ENCODE measurements around the gene TPSG1.
"Not testable (repeated sequence)": the region's sequence is repeated elsewhere in the genome, so short reads cannot be mapped to it uniquely, and the experiment has no call there.

TPSG1 gene

DNA sequence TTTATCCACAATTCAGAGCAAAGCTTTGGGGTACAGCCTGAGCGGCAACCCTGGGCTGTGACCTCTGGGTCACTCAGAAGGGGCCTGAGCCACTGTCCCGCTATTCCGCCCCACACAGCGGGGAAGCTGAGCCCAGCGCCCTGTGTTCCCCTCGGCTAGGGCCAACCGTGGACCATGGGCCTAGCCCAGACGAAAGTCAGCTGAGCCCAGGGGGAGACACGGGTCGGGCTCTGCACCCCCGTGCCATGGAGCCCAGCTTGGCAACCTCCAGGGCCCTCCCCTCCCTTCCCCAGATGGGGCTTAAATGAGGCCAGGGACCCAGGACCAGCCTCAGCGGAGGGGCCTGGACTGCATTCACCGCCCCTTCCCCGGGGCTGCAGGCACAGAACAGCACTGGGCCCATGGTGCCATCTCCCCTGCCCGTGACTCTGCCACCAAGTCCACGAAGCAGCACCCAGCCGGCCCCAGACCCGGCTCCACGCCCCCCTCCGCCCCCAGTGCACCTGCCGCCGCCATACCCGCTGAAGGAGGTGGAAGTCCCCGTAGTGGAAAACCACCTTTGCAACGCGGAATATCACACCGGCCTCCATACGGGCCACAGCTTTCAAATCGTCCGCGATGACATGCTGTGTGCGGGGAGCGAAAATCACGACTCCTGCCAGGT is 32.6 kb upstream of the TPSG1 start:
- Histone ChIP-seq H3K36me3 (ENCODE audit: control insufficient read depth in 5 of 5, insufficient read depth in 5 of 5, low read length in 5 of 5) (no peaks in the 10 kb centered on the region), H3K9me3 (ENCODE audit: control insufficient read depth in 5 of 5, low read length in 5 of 5) (no peaks in the 10 kb centered on the region), H3K9ac (ENCODE audit: low read length in 5 of 5) (no peak overlapping the region), H3K4me3 (ENCODE audit: low read depth in 1 of 5, low read length in 5 of 5) (no peak overlapping the region), H3K4me1 (ENCODE audit: control insufficient read depth in 5 of 5, insufficient read depth in 5 of 5, low read length in 5 of 5) (no peaks in the 10 kb centered on the region), H3K27ac (ENCODE audit: low read depth, low read length) (no peak overlapping the region), H3K27me3 (ENCODE audit: control insufficient read depth in 5 of 5, insufficient read depth in 4 of 5, low read length in 5 of 5) (peaks cover 28 to 51% (median 43%) of the 10 kb centered on the region in 5 donors)

DNA sequence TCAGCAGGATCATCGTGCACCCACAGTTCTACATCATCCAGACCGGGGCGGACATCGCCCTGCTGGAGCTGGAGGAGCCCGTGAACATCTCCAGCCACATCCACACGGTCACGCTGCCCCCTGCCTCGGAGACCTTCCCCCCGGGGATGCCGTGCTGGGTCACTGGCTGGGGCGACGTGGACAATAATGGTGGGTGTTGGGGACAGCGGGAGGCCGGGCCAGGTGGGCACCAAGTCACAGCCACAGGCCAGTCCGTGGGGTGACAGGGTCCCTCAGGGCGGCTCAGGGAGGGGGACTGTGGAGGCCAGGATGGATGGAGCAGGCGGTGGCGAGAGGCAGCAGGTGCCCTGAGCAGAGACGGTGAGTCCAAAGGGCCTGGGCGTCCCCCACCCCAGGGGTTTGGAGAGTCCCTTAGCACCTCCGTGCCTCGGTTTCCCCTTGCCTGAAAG is 31.8 kb upstream of the TPSG1 start:
- no peak overlapping the region for H3K9ac ChIP-seq (ENCODE audit: low read length in 5 of 5)
- no peaks in the 10 kb centered on the region for H3K9me3 ChIP-seq (ENCODE audit: control insufficient read depth in 5 of 5, low read length in 5 of 5)
- peaks cover 27 to 45% (median 36%) of the 10 kb centered on the region in 5 donors for H3K27me3 ChIP-seq (ENCODE audit: control insufficient read depth in 5 of 5, insufficient read depth in 4 of 5, low read length in 5 of 5)
- no peaks in the 10 kb centered on the region for H3K36me3 ChIP-seq (ENCODE audit: control insufficient read depth in 5 of 5, insufficient read depth in 5 of 5, low read length in 5 of 5)
- H3K4me1 ChIP-seq (ENCODE audit: control insufficient read depth in 5 of 5, insufficient read depth in 5 of 5, low read length in 5 of 5), result no peaks in the 10 kb centered on the region
- no peak overlapping the region for H3K27ac ChIP-seq (ENCODE audit: low read depth, low read length)
- H3K4me3 ChIP-seq (ENCODE audit: low read depth in 1 of 5, low read length in 5 of 5), result no peak overlapping the region

DNA sequence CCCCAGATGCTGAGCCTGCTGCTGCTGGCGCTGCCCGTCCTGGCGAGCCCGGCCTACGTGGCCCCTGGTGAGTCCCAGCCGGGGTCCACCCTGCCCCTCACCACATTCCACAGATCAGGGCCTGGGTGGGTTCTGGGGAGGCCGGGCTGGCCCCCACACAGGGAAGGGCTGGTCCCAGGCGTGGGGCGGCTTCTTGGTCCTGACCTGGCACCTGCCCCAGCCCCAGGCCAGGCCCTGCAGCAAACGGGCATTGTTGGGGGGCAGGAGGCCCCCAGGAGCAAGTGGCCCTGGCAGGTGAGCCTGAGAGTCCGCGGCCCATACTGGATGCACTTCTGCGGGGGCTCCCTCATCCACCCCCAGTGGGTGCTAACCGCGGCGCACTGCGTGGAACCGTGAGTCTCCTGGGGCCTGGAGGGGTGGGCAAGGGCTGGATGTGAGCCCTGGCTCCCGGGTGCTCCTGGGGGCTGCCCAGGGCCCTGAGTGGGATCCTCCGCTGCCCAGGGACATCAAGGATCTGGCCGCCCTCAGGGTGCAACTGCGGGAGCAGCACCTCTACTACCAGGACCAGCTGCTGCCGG is 31.3 kb upstream of the TPSG1 start:
- H3K9ac ChIP-seq (ENCODE audit: low read length in 5 of 5); H3K9me3 ChIP-seq (ENCODE audit: control insufficient read depth in 5 of 5, low read length in 5 of 5); H3K4me1 ChIP-seq (ENCODE audit: control insufficient read depth in 5 of 5, insufficient read depth in 5 of 5, low read length in 5 of 5); H3K27ac ChIP-seq (ENCODE audit: low read depth, low read length); H3K4me3 ChIP-seq (ENCODE audit: low read depth in 1 of 5, low read length in 5 of 5); H3K36me3 ChIP-seq (ENCODE audit: control insufficient read depth in 5 of 5, insufficient read depth in 5 of 5, low read length in 5 of 5): not testable (repeated sequence)
- H3K27me3 ChIP-seq (ENCODE audit: control insufficient read depth in 5 of 5, insufficient read depth in 4 of 5, low read length in 5 of 5), result peaks cover 27 to 41% (median 33%) of the 10 kb centered on the region in 5 donors

DNA sequence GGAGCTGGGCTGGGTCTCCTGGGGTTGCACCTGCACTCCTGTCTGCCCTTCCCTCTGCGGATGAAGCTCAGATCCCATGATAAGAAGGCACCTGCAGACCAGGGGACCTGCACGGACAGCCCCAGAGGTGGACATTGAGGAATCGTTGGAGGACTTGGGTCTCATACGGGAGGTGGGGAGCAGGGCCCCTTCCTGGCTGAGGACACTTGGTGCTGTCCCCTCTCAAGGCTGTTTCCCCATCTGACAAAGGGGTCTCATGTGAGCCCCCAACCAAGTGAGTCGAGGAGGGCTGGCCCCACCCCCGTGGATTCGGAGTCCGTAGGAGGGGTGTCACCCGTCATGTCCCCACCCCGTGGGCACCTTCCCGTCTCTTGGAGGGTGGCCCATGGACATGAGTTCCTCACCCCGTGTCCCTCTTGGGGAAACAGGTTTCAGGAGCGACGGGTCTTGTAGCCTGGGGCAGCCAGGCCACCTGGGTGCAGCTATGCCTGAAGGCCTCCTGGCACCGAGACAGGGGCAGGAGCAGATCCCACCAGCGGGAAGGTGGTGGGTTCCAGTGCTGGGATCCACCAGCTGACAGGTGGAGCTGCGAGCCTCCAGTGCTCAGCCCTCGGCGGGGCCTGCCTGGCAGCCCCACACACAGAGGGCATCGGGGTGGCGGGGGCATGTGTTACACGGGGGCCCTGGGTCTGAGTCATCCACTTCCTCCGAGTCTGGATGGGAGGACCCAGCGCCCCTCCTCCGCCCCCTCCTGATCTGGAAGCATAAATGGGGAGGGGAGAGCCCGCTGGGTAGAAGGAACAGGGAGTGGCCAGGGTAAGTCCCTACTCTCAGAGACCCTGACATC is 30.4 kb upstream of the TPSG1 start, which contains the start of gene TPSD1:
TSS of gene TPSD1 (plus strand) at position 794 of the 847 bp plus-strand sequence. CDS start 212 bp downstream, outside the sequence.
- H3K27me3 ChIP-seq (ENCODE audit: control insufficient read depth in 5 of 5, insufficient read depth in 4 of 5, low read length in 5 of 5), result peaks cover 22 to 34% (median 26%) of the 10 kb centered on the region in 5 donors
- not testable (repeated sequence) for H3K36me3 ChIP-seq (ENCODE audit: control insufficient read depth in 5 of 5, insufficient read depth in 5 of 5, low read length in 5 of 5); H3K9ac ChIP-seq (ENCODE audit: low read length in 5 of 5); H3K9me3 ChIP-seq (ENCODE audit: control insufficient read depth in 5 of 5, low read length in 5 of 5); H3K4me1 ChIP-seq (ENCODE audit: control insufficient read depth in 5 of 5, insufficient read depth in 5 of 5, low read length in 5 of 5); H3K4me3 ChIP-seq (ENCODE audit: low read depth in 1 of 5, low read length in 5 of 5); H3K27ac ChIP-seq (ENCODE audit: low read depth, low read length)

DNA sequence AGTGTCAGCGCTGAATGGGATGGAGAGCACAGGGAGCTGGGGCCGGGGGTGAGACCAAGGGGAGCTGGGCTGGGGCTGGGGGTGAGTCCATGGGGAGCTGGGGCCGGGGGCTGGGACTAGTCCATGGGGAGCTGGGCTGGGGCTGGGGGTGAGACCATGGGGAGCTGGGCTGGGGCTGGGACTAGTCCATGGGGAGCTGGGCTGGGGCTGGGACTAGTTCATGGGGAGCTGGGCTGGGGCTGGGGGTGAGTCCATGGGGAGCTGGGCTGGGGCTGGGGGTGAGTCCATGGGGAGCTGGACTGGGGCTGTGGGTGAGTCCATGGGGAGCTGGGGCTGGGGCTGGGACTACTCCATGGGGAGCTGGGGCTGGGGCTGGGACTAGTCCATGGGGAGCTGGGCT is 29.8 kb upstream of the TPSG1 start:
- H3K36me3 ChIP-seq (ENCODE audit: control insufficient read depth in 5 of 5, insufficient read depth in 5 of 5, low read length in 5 of 5); H3K27ac ChIP-seq (ENCODE audit: low read depth, low read length); H3K9me3 ChIP-seq (ENCODE audit: control insufficient read depth in 5 of 5, low read length in 5 of 5); H3K4me3 ChIP-seq (ENCODE audit: low read depth in 1 of 5, low read length in 5 of 5); H3K9ac ChIP-seq (ENCODE audit: low read length in 5 of 5); H3K4me1 ChIP-seq (ENCODE audit: control insufficient read depth in 5 of 5, insufficient read depth in 5 of 5, low read length in 5 of 5): not testable (repeated sequence)
- H3K27me3 ChIP-seq (ENCODE audit: control insufficient read depth in 5 of 5, insufficient read depth in 4 of 5, low read length in 5 of 5), result peaks cover 16 to 27% (median 19%) of the 10 kb centered on the region in 5 donors

DNA sequence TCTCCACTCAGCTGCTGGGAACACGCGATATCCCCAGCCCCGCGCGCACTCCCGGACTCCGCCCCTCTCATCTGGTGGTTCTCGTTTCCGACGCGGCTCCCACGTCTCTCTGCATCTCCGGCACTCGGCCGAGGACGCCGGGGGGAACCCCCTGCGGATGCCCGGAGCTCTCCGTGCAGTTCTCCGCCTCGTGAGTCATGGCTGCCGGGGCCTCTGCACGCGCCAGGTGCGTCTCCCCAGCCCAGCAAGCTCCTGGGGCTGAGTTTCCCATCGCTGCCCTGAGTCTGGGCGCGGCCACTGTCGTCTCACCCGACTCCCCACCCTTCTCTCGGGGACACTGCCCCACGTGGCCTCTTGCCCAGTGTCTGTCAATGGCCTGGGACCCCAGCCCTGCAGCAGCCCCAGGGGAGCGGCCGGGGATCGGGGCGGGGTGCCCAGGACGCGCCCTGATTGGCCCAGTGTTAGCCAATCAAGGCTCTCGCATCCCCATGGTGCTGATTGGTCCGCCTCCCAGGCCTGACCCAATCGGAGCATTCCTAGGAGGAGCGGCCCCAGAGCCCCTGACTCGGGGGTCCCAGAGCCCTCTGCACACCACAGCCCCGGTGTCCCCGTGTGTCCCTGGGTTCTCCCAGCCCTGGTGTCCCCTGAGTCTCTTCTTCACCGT is 28.8 kb upstream of the TPSG1 start:
- H3K27ac ChIP-seq (ENCODE audit: low read depth, low read length); H3K4me3 ChIP-seq (ENCODE audit: low read depth in 1 of 5, low read length in 5 of 5); H3K9ac ChIP-seq (ENCODE audit: low read length in 5 of 5); H3K4me1 ChIP-seq (ENCODE audit: control insufficient read depth in 5 of 5, insufficient read depth in 5 of 5, low read length in 5 of 5); H3K9me3 ChIP-seq (ENCODE audit: control insufficient read depth in 5 of 5, low read length in 5 of 5); H3K36me3 ChIP-seq (ENCODE audit: control insufficient read depth in 5 of 5, insufficient read depth in 5 of 5, low read length in 5 of 5): not testable (repeated sequence)
- peaks cover 6 to 17% (median 13%) of the 10 kb centered on the region in 5 donors for H3K27me3 ChIP-seq (ENCODE audit: control insufficient read depth in 5 of 5, insufficient read depth in 4 of 5, low read length in 5 of 5)

DNA sequence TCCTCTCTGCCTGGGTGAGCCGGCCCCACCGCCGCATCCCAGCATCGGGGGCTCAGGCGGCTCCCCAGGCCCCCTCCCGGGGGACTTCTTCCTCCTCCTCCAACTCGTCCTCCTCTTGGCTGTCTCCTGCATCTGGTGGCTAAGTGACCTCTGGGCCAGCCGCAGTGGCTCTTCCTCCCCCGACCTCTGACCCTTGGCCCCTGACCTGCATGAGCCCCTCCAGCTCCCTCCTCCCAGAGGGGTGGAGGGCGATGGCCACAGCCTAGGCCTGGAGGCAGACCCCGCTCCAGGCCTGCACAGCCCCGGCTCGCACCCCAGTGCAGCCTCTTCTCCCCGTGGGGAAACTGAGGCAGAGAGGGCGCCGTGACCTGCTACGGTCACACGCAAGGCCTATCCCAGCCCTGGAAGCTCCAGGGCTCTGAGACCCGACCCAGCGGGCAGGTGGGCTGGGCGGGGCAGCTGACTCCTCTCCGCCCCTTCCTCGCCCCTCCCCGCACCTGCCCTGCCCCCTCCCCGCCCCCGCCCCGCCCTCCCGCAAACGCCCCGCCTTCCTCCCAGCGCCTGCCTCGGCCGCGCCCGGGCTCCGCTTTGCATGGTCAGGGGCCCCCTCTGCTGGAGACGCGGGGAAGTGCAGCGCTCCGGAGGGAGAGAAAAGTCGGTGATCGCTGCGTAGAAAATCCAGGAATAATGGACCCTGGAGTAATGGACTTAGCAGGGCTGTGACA is 24.1 kb upstream of the TPSG1 start:
- H3K4me1 ChIP-seq (ENCODE audit: control insufficient read depth in 5 of 5, insufficient read depth in 5 of 5, low read length in 5 of 5); H3K9ac ChIP-seq (ENCODE audit: low read length in 5 of 5); H3K9me3 ChIP-seq (ENCODE audit: control insufficient read depth in 5 of 5, low read length in 5 of 5): not testable (repeated sequence)

DNA sequence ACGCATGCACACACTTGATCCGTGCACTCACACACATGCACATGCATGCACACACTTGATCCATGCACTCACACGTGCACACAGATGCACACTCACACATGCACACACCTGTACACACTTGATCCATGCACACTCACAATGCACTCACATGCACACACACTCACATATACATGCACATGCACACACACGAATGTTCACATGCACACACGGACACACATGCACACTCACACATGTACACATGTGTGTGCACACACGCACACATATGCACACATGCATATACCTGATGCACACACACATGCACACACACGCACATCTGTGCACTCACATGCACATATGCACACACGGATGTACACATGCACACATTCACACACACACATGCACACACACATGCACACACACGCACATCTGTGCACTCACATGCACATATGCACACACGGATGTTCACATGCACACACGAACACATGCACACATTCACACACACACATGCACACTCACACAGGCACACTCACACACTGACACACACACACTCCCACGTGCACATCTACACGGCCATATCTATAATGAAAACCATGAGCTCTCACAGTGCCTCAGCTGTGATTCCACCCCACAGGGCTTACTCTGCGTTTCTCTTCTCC is 23.0 kb upstream of the TPSG1 start:
- not testable (repeated sequence) for H3K9ac ChIP-seq (ENCODE audit: low read length in 5 of 5); H3K9me3 ChIP-seq (ENCODE audit: control insufficient read depth in 5 of 5, low read length in 5 of 5); H3K4me3 ChIP-seq (ENCODE audit: low read depth in 1 of 5, low read length in 5 of 5); H3K4me1 ChIP-seq (ENCODE audit: control insufficient read depth in 5 of 5, insufficient read depth in 5 of 5, low read length in 5 of 5); H3K36me3 ChIP-seq (ENCODE audit: control insufficient read depth in 5 of 5, insufficient read depth in 5 of 5, low read length in 5 of 5); H3K27ac ChIP-seq (ENCODE audit: low read depth, low read length)
- peaks cover 7 to 18% (median 10%) of the 10 kb centered on the region in 5 donors for H3K27me3 ChIP-seq (ENCODE audit: control insufficient read depth in 5 of 5, insufficient read depth in 4 of 5, low read length in 5 of 5)

More for the DNA sequence above, 24.1 kb upstream of the TPSG1 start:
- not testable (repeated sequence) for H3K36me3 ChIP-seq (ENCODE audit: control insufficient read depth in 5 of 5, insufficient read depth in 5 of 5, low read length in 5 of 5); H3K27ac ChIP-seq (ENCODE audit: low read depth, low read length); H3K4me3 ChIP-seq (ENCODE audit: low read depth in 1 of 5, low read length in 5 of 5)
- H3K27me3 ChIP-seq (ENCODE audit: control insufficient read depth in 5 of 5, insufficient read depth in 4 of 5, low read length in 5 of 5), result peaks cover 7 to 18% (median 10%) of the 10 kb centered on the region in 5 donors

DNA sequence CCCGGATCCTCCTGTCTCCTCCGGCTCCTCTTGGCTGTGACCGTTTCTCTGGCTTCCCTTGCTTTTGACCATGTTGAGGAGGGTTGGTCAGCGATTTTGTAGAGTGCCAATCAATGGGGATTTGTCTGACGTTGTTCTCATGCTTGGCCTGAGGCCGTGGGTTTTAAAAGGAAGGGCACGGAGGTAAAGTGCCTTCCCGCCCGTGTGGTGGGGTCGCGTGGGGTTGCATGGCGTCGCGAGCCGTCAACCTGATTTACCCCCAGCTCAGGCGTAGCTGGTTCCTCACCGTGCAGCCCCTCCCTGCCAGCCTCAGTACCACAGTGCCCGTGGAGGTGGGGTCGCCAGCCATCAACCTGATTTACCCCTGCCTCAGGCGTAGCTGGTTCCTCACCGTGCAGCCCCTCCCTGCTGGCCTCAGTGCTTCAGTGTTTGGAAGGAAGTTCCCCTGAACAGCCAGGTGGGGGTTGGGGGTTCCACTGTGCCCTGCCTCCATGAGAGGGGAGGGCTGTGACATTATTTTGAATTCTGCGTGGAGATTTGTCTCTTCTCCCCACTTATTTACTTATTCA is 20.5 kb upstream of the TPSG1 start:
- no peak overlapping the region for H3K4me3 ChIP-seq (ENCODE audit: low read depth in 1 of 5, low read length in 5 of 5)
- H3K36me3 ChIP-seq (ENCODE audit: control insufficient read depth in 5 of 5, insufficient read depth in 5 of 5, low read length in 5 of 5), result no peaks in the 10 kb centered on the region
- no peak overlapping the region for H3K27ac ChIP-seq (ENCODE audit: low read depth, low read length)
- no peaks in the 10 kb centered on the region for H3K9me3 ChIP-seq (ENCODE audit: control insufficient read depth in 5 of 5, low read length in 5 of 5)
- H3K27me3 ChIP-seq (ENCODE audit: control insufficient read depth in 5 of 5, insufficient read depth in 4 of 5, low read length in 5 of 5), result peaks cover 7 to 18% (median 10%) of the 10 kb centered on the region in 5 donors
- H3K9ac ChIP-seq (ENCODE audit: low read length in 5 of 5), result no peak overlapping the region
- no peaks in the 10 kb centered on the region for H3K4me1 ChIP-seq (ENCODE audit: control insufficient read depth in 5 of 5, insufficient read depth in 5 of 5, low read length in 5 of 5)

Data from subcutaneous abdominal adipose tissue (tissue), 5 donors.